Cardiac muscle cell (in vitro differentiated cells and primary cell): Measurements from ENCODE around the gene ADGRA1. TPM values are rescaled to one million over a fixed set of nuclear protein-coding genes. Genes with fewer than 3 reads are reported as not detected.

Experiments
- DNase-seq, 2 donors: peaks; one replicate each; pipeline versions ENCODE4 v3.0.0 to v3.0.0-alpha.2; 2010 to 2017; ENCODE audit warnings: low read depth in 1 of 2, low spot score in 1 of 2
- H3K27ac ChIP-seq: fragments of 200-600 bp; sonication (generic); 2 replicates; pipeline ENCODE4 v1.5.1; 2016
- H3K27me3 ChIP-seq: fragments of 200-600 bp; sonication (generic); 2 replicates; pipeline ENCODE4 v1.6.0; 2016; ENCODE audit warnings: control low read depth
- H3K36me3 ChIP-seq: fragments of 200-600 bp; sonication (generic); 2 replicates; pipeline ENCODE4 v1.5.1; 2016; ENCODE audit warnings: control low read depth
- H3K4me1 ChIP-seq: fragments of 200-600 bp; sonication (generic); 2 replicates; pipeline ENCODE4 v1.8.1; 2017; ENCODE audit warnings: low read depth, mild to moderate bottlenecking, mixed run types
- H3K4me3 ChIP-seq: fragments of 200-600 bp; sonication (generic); 2 replicates; pipeline ENCODE4 v1.5.1; 2016; ENCODE audit warnings: mild to moderate bottlenecking
- H3K9me3 ChIP-seq: fragments of 200-600 bp; sonication (generic); 2 replicates; pipeline ENCODE4 v1.5.1; 2017; ENCODE audit warnings: low read depth, mild to moderate bottlenecking, control low read depth
- polyA plus RNA-seq: library from polyadenylated mRNA; unstranded; fragments of >200 nt; fragmentation: Nextera tagmentation; extraction: Ambion mirVana; gene quantifications from 2 replicates; pipeline ENCODE4 v1.2.1, GENCODE V29; 2016
- total RNA-seq: library from RNA; depleted of rRNA; stranded (reverse); fragments of >200 nt; gene quantifications from 2 replicates; pipeline ENCODE4 v1.2.3, GENCODE V29; 2016
- TF ChIP-seq, protein P1 (sequence below): IDR thresholded peaks from 2 replicates; pipeline ENCODE4 v1.5.1; 2012; ENCODE audit warnings: low read depth, mild to moderate bottlenecking, low read length

ADGRA1 gene
- total and polyA plus RNA-seq, 2 experiments from 2014 or later, result 0.24 to 0.67 TPM

DNA sequence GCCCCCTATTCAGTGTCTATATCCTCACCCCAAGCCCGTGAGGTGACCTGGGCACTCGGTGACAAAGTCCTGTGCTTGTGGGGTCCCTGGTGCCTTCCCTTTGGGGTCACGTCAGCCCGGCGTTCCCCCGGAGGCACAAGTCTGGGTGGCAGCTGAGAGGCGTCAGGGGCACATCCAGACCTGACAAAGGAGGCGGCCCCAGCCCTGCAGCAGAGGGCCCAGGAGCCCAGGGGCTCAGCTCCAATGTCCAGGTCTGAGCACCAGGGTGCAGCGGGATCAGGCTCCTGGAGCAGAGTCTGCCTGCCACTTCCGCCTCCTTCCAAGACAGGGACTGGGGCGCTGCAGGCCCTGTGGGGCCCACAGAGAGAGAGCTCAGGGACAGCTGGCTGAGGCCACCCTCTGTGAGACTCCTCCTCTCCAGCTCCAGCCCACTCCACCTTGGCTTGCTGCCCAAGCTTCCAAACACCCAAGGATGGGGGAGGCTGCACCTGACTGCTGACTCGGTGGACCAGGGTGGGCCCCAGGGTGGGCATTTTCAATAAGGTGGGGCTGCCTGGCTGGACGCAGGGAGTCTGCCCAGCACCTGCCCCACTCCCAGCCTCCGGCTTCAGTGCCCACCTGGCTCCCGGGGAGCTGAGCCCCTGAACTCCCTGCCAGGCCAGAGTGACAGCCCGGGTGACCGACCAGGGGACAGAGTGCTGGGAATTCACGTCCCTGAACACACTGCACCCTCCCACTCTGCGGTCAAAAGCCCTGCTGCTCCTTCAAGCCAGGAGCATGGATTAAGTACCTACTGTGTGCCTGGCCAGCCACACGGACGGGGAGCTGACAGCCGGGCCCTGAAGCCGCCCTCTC is 71.3 kb downstream of the ADGRA1 start:
- Histone ChIP-seq H3K9me3 (no peaks in the 10 kb centered on the region), H3K36me3 (no peaks in the 10 kb centered on the region), H3K27ac (peak overlapping the region; percentile 49), H3K4me1 (peaks cover 8% of the 10 kb centered on the region), H3K4me3 (no peak overlapping the region), H3K27me3 (no peaks in the 10 kb centered on the region)
- peak; percentile 26 to 65 for DNase-seq
- TF ChIP-seq, protein P1, sequence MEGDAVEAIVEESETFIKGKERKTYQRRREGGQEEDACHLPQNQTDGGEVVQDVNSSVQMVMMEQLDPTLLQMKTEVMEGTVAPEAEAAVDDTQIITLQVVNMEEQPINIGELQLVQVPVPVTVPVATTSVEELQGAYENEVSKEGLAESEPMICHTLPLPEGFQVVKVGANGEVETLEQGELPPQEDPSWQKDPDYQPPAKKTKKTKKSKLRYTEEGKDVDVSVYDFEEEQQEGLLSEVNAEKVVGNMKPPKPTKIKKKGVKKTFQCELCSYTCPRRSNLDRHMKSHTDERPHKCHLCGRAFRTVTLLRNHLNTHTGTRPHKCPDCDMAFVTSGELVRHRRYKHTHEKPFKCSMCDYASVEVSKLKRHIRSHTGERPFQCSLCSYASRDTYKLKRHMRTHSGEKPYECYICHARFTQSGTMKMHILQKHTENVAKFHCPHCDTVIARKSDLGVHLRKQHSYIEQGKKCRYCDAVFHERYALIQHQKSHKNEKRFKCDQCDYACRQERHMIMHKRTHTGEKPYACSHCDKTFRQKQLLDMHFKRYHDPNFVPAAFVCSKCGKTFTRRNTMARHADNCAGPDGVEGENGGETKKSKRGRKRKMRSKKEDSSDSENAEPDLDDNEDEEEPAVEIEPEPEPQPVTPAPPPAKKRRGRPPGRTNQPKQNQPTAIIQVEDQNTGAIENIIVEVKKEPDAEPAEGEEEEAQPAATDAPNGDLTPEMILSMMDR, result no peak

DNA sequence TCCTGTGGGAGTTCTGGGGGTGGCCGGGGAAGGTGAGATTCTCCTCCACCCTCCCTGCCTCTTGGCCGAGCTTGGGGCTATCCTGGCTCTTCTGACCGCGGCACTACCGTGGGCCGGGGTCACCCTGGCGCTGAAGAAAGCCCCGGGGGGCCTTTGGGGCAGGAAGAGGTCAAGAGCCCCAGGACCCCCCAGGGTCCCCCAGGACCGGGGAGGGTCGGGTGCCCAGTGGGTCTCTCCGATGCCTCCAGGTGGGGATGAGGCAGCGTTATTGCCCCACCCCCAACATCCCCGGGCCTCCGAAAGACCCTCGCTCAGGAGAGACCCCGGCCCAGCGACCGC is 71.9 kb downstream of the ADGRA1 start:
- Histone ChIP-seq H3K27me3 (no peaks in the 10 kb centered on the region), H3K27ac (peak overlapping the region; percentile 49), H3K4me3 (peak overlapping the region; percentile 63), H3K9me3 (no peaks in the 10 kb centered on the region), H3K4me1 (peaks cover 8% of the 10 kb centered on the region), H3K36me3 (no peaks in the 10 kb centered on the region)
- TF ChIP-seq, protein P1, result no peak
- no peak for DNase-seq

DNA sequence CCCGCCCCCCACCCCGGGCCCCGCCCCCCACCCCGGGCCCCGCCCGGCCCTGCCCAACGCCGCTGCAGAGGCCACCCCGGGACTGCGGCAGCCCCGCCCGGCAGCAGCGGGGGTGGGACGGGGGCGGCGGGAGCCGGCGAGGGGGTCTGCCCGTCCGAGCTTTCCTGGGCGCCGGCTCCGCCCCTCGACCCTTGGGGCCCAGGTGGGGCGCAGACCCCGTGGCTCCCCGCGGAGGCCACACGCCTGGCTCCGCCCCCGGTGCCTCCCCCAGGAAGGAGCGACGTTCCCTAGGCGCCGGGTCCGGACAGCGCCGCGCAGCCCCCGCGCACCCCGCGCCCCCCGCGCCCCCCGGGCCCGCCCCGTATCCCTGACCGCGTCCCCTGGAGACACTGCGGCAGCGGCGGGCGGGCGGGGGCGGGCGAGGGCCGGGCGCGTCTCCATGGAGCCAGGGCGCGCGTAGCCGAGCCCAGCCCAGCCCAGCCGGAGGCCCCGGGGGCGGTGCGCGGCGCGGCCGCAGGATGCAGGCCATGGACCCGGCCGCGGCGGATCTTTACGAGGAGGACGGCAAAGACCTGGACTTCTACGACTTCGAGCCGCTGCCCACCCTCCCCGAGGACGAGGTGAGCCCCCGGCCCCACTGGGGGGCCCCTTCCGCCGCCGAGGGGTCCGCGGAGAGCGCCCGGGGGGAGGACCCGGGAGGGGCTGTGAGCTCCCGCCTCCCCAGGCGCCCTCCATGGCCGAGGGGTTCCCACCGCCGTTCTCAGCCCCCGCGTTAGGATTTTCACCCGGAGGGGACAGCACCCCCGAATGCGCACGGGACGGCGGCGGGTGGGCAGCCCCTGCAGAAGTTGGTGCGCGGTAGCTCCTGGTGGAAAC is 72.5 kb downstream of the ADGRA1 start, which contains the start of gene KNDC1:
KNDC1 (plus strand) TSS at position 270 of the 876 bp plus-strand sequence; CDS start at position 519, 249 bp downstream.
- Histone ChIP-seq H3K4me1 (peaks cover 8% of the 10 kb centered on the region), H3K4me3 (peak within 1 kb of the TSS; percentile 63), H3K9me3 (no peaks in the 10 kb centered on the region), H3K27ac (peak within 1 kb of the TSS; percentile 49), H3K36me3 (no peaks in the 10 kb centered on the region), H3K27me3 (no peaks in the 10 kb centered on the region)
- TF ChIP-seq, protein P1, result no peak
- DNase-seq, result peak; percentile 44 to 84

DNA sequence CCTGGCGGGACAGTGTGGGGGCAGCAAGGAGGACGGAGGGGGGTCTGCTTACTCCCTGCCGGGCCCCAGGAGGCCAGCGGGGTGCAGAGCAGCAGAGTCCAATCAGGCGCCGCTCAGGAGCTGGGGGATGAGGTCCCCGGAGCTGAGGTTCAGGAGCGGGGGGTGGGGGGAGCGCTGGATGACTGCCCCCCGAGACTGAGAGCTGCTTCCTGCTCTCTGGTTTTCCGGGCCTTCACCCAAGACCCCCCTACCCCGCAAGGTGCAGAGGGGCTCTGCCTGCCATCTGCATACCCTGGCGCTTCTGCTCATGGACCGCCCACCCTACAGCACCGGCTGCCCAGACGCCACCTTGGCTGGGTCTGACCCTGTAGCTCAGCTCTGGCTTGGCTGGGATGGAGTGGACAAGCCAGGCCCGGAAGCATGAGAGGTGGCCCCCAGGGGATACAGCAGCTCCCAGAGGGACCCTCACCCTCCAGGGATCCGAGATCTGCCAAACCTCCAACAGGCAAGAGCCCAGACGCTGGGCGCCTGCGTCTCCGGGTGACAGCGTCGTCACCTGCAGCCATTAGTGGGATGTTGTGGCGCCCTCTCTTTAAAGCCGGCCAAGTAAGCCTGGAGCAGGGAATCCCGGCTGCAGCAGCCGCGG is 73.2 kb downstream of the ADGRA1 start:
- TF ChIP-seq, protein P1, result no peak
- no peak overlapping the region for H3K27ac ChIP-seq
- H3K27me3 ChIP-seq, result no peaks in the 10 kb centered on the region
- H3K4me1 ChIP-seq, result peaks cover 8% of the 10 kb centered on the region
- H3K36me3 ChIP-seq, result no peaks in the 10 kb centered on the region
- no peaks in the 10 kb centered on the region for H3K9me3 ChIP-seq
- no peak for DNase-seq
- H3K4me3 ChIP-seq, result peak overlapping the region; percentile 63

DNA sequence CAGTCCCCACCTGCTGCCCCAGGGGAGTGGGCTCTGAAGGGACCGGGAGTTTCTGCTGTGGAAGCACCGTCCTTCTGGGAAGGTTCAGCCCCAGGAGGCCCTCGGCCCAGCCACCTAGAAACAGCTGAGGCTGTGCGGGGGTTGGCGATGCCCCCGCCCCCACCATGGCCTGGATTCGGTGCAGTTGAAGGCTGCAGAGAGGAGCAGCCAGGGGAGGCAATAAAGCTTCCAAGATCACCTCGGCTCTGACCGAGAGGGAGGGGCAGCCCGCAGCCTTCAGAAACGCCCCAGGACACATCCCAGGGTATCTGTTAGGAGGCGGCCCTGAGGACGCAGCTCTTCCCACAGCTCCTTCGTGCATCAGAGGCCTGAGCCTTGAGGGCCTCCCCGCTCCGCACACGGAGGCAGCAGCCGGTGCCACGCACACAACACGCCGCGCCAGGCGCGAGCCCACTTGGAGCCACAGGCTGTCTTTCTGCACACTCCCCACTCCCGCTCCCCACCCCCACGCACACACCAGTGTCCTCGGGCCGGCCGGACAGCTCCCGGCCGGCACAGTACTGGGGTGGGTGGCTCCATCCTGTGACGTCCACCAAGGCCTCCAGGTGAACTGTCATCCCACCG is 73.9 kb downstream of the ADGRA1 start:
- TF ChIP-seq, protein P1, result no peak
- Histone ChIP-seq H3K4me1 (peaks cover 8% of the 10 kb centered on the region), H3K9me3 (no peaks in the 10 kb centered on the region), H3K27me3 (no peaks in the 10 kb centered on the region), H3K4me3 (peak overlapping the region; percentile 63), H3K36me3 (no peaks in the 10 kb centered on the region), H3K27ac (no peak overlapping the region)
- DNase-seq, result no peak
